Stimulated activated naive CD8-positive, alpha-beta T cell treated with anti-CD3 and anti-CD28 coated beads, Interleukin-15, Interleukin-2, amounts not matched to agents 100 U/mL and 50 U/mL, for 24 hours (primary cell): ENCODE results near the gene MCM9.
A peak's percentile ranks its signal among the peaks of the same experiment; 100 is the strongest.
"Not testable (repeated sequence)": the region's sequence is repeated elsewhere in the genome, so short reads cannot be mapped to it uniquely, and the experiment has no call there.

ENCODE experiments used
- ATAC-seq: fragments of 150-1000 bp; cut with Tn5 transposase; one replicate; pipeline ENCODE4 v1.10.0; 2021
- DNase-seq: peaks from one replicate; pipeline ENCODE4 v3.0.0; 2021

MCM9 gene

DNA sequence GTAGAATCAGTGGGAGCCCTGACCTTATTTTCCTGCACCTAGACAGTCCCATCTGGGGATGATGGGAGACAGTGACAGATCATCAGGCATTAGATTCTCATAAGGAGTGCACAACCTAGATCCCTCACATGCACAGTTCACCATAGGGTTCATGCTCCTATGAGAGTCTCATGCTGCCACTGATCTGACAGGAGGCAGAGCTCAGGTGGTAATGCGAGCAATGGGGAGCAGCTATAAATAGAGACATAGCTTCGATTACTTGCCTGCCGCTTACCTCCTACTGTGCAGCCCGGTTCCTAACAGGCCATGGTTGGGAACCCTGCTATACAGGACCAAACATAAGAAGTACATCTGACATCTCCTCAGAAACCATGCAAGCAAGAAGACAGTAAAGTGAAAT is 72.5 kb downstream of the MCM9 start:
- DNase-seq (no peak), ATAC-seq (no peak)

DNA sequence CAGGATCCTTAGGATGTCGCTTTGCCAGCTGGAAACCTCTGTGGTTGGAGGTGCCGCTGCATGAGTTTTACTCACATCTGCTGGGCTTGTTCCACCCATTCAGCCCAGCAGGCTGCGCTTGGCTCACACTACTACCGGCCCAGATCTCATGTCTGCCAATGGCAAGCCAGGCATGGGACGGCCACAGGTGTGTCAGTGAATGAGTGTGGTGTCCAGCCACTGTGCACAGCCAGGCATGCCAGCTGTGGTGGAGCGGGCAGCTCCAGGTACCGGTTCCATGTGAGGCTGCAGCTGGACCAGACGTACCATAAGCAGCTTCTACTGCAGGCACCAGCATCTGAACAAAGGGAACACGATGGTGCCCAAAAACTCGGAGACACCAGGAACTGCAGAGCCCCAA is 74.1 kb downstream of the MCM9 start:
- DNase-seq (no peak), ATAC-seq (no peak)

DNA sequence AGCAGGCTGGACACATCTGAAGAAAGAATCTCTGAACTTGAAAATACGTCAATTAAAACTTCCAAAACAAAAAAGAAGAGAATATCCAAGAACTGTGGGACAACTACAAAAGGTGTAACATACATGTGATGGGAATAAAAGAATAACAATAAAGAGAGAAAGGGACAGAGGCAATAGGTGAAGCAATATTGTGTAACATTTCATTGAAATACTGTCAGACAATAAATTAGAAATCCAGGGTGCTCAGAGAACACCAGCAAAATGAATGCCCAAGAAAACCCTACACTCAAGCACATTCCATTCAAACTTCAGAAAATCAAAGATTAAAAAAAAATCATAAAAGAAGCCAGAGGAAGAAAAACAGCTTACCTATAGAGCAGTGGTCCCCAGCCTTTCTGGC is 74.6 kb downstream of the MCM9 start:
- no peak for ATAC-seq
- no peak for DNase-seq

DNA sequence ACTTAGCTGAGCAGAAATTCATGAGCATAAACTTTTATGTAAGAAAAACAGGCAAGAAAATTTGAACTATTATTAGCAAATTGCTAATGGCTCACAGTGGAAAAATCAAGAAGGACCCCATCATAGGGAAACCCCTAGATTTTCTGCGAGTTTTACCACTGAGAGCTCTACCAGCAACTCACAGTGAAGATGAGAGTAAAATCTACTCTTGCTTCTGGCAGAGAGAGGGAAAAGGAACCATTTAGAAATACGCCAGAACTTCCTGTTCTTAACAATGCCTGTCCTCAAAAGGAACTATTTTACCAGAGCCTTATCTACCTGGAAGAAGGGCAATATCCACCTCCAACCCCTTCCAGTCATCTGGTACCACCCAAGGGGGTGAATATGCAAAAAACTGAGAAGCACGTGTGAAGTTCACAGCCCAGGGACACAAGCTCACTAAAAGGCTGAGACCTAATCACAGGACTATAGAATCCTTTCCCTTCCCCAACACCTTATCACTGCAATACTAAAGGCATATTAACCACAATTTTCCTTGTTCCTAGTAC is 75.4 kb downstream of the MCM9 start:
- no peak for ATAC-seq
- DNase-seq: no peak

DNA sequence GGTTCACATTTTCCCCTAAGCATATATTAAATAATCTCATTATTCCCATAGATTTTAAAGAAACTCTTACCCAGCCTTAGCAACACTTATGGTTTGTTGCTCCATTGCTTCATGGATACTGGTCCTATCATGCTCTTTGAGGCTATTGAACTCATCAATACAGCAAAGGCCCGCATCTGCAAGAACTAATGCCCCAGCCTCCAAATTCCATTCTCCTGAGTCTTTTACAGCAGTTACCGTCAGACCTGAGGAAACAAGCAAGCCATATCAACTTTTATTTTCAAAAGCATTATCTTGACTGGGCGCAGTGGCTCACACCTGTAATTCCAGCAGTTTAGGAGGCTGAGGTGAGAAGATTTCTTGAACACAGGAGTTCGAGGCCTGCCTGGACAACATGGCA is 78.7 kb downstream of the MCM9 start:
- ATAC-seq (no peak), DNase-seq (no peak)

DNA sequence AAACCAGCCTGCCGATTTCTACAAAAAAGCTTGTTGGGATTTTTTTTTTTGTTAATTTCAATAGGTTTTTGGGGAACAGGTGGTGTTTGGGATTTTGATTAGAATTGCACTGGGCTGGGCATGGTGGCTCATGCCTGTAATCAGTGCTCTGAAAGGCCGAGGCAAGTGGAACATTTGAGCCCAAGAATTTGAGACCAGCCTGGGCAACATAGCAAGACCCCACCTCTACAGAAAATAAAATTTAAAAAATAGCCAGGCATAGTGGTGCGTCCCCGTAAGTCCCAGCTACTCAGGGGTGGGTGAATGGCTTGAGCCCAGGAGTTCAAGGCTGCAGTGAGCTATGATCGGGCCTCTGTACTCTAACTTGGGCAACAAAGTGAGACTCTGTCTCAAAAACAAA is 81.6 kb downstream of the MCM9 start:
- DNase-seq (no peak), ATAC-seq (no peak)

DNA sequence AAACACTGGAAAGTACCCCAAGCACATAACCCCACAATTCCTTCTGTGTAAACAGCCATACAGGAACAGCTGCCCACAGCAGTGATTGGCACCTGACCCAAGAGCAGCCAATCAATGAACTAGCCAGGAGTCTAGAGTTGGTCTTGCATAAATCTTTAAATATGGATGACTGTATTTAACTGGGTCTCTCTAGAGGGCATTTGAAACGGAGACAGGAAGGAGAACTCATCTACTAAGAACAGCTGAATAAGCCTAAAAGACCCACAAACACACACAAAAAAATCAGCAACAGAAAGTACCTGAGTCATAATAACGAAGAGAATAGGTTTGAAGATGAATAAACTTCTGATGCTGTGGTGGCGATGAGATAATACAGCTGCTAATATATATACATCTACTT is 90.0 kb downstream of the MCM9 start:
- DNase-seq (no peak), ATAC-seq (peak; percentile 51)

DNA sequence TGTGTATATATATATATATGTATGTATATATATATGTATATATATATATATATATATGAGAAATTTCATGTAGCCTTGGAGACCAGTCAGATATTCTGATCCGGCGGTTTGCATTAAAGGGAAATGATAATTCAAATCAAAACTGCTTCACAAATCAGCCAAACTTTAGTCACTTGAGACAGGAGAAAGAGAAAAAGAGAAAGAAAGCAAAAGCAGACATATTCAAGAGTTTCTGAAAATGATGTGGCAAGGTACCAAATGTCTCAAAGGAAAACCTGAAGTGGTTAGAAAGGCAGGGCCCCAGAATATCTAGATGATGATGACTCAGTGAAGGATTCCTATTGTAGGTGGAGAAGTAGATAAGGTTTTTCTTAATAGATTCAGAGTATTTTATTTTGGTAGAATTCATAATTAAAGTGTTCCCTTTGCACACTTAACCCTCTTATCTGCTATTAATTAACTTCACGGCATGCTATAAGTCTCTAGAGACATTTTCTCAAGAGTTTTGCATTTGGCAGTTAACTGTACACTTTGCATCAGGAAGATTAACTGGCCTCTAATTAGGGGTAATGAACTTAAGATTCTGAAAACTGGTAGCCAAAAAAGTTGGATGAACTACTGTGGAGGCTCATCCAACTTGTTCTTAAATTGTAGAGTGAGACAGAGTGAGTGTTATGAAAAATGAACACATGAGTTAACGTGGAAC is 91.1 kb downstream of the MCM9 start:
- no peak for DNase-seq
- ATAC-seq: peak; percentile 92

DNA sequence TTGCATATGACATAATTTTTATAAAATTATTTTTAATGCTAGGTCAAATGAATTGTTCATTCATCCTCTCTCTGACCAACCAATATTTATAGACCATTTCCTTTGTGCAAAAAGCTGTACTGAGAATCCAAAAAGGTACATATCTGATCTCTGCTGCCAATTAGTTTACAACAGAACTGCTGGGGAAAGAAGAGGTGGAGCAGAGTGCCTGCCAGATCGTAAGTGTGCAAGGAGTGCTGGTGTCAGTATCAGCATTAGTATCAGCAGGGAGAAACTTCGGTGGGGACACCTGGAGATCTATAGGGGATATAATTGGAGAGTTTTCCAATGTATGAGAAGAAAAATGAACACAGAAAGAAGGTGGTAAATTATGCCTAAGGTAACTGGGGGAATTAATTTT is 104.3 kb downstream of the MCM9 start:
- ATAC-seq (no peak), DNase-seq (no peak)

DNA sequence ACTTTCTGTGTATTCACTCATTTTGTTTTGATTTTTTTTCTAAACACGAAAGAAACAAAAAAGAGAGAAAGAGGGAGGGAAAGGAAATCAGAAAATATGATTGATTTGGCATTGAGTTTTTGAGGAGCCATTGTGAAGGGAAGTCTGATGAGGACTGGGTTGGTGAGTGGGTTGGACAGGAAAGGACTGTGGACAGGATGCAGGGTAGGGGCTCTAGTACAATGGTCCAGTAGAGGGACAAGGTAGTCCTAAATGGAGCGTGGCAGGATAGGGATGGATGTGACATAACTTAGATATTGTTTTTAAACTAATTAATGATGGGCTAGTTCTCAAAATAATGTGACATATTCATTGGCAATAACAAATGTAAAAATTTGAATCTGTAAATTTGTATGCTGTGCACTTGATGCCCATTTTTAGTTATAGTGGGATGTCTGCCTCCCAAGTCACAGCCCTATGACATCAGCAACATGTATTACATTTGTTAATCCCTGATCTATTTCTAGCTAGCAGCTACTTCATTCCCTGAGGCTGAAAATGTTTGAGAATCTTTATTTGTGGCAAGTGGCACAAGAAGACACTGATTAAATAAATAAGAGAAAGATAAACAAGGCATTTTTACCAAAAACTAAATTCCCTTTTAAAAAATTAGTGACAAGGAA is 105.0 kb downstream of the MCM9 start:
- no peak for ATAC-seq
- no peak for DNase-seq

DNA sequence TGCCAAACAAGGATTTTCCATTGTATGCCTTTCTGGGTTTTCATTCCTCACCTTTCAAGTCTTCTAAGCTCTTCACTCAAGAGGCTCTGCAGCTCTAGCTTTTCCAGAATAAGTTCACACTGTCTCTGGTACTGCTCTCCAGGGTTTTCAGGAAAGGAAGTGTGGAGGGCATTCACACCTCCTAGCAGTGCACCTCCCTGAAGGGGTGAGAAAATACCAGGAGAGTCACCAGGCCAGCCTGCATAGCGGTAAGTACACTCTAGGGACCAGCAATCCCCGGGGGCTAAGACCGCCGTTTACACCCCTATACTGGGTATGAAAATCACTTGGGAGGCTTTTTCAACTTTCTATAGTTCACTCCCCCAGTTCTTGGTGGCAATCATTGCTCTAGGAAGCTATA is 108.9 kb downstream of the MCM9 start:
- no peak for ATAC-seq

DNA sequence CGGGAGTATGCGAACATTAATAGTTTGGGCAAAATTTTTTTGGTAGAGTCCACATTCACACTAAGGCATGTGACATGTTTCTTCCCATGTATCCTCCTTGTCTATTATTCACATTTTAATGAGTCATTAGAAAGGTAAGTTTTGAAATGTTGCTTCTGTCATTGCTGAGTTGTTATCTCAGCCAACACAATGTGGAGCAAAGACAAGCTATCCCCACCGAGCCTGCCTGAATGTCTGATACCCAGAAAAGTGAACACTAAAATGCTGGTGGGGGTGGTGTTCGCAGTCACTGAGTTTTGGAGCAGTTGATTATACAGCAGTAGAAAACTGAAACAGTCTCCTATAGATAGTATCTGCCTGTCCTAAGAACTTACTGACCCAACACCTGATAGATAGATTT is 109.3 kb downstream of the MCM9 start:
- ATAC-seq: no peak
- no peak for DNase-seq

More for the DNA sequence above, 108.9 kb downstream of the MCM9 start:
- no peak for DNase-seq

DNA sequence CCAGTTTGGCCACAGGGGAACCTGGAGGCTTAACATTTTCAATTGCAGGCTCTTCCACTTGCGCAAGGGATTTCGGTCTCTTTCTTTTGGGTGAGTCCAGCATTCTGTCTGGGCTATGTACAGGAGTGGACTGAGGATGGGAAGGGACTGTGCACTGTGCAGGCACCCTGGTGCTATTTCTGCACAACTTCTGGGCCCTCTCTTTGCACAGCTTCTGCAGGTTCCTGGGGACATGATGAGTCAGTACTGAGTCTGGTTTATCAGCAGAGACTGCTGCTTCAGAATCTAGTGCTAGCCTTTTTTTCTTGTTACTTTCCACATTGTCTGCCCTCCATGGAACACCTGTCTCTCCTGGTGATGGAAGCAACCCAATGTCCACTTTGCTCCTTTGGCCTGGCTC is 119.5 kb downstream of the MCM9 start:
- no peak for ATAC-seq
- no peak for DNase-seq

DNA sequence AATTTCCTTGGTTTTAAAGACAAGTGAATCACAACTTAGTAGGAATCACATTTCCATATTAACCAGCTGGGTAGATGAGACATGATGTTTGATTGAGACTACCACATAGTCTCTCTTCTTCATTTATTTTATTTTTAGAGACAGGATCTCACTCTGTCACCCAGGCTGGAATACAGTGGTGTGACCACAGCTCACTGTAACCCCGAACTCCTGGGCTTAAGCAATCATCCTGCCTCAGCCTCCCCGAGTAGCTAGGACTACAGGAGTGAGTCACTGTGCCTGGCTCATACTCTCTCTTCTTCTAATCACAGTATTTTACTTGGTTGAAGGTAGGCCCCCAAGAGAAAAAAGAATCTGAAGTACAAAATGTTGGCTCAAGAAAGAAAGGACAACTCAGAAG is 121.2 kb downstream of the MCM9 start:
- DNase-seq (peak; percentile 33), ATAC-seq (peak; percentile 62)

DNA sequence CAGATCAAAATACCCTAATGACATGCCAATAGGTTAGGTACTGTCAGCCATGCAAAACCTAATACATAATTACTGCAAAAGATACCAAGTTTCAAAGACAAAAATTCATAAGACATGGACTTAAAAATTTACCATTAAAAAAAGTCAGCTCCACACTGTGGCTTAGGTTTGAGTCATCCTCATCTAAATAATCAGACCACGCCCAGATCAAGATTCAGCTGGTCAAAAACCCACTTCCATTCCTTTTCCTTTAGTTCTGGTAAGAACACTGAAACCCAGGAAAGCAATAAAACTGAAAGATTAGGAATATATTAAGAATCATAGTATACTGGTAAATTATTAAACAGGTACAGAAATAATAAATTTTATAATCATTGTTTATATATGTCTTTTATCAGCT is 122.0 kb downstream of the MCM9 start:
- ATAC-seq: no peak

DNA sequence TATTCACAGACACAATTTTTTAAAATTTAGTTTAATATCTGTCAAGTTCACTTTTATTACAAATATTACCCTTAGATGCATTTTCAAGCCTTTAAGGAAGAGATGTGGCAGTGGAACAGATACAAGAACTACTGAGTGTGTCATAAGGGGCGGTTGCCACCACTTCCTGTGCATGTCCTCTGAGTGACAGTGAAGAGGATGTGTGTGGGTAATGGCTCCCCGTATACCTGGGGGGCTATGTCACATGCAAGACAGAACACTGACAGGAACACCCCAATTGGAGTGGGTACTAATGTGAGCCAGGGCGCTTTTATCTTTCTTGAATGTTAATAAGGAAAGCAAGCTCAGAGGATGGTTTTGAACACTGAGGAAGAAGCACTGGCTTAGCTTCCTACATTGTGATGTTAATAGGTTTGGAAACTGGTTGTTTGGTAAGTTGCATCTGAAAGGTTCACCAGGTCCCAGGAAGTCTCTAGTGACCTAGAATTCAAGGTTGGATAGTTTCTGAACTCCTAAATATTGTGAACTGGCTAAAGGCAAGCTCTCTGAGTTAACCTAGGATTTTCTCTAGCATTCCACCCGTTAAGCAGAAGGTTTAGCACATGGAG is 124.4 kb downstream of the MCM9 start:
- ATAC-seq (peak; percentile 95), DNase-seq (peak; percentile 63)

More for the DNA sequence above, 122.0 kb downstream of the MCM9 start:
- DNase-seq: no peak

DNA sequence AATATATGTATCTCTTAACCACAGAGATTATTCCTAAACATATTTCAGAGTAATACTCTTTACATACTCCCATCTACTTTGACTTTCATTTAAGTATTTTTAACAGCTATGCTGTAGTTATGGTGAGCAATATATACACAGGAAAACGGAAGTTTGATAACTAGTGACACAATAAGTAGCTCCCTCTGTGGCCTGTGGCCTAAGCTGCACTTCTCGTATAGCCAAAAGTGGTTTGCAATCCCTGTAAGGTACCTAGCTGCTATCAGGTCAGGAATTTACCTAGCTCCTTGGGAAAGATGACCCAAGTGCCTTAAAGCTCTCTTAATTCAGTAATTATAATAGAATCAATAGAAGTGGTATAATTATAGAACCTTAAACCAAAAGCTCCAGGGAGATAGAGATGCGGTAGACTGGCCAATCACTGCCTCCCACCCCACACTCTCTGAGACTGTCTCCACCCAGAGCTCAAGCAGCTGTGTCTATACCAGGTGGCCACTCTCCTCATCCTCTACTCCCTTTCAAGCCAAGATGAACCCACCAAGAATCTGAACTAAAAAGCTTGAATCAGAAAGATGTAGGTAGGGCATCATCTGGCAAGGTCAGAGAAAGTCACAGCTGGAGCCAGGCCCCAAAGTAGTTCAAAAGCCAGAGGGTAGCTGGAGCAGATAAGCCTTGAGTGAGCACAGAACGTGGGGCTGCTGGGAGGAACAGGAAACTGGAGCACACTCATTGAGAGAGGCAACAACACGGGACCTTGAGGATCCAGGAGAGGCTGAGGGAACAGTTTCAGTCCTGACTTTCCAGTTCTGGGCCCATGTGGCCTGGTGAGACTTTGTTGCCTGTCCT is 125.9 kb downstream of the MCM9 start:
- ATAC-seq (peak; percentile 50), DNase-seq (peak; percentile 14)

DNA sequence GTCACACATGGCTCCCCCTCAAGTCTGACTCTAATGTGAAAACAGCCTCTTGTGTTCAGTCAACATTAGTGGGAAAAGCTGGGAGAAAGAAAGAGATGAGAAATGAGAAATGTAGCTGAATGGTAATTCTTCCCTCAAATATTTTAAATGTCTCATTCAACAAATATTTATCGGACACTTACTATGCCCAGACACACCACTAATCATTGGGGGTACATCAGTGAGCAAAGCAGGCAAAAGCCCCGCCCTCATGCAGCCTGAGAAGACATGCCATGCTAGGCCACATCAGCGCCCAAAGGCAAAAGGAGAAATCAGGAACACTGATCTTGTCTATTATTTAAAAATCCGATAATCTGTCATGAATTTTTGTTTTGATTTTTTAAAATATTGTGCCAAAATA is 130.9 kb downstream of the MCM9 start:
- DNase-seq: no peak
- ATAC-seq: no peak

DNA sequence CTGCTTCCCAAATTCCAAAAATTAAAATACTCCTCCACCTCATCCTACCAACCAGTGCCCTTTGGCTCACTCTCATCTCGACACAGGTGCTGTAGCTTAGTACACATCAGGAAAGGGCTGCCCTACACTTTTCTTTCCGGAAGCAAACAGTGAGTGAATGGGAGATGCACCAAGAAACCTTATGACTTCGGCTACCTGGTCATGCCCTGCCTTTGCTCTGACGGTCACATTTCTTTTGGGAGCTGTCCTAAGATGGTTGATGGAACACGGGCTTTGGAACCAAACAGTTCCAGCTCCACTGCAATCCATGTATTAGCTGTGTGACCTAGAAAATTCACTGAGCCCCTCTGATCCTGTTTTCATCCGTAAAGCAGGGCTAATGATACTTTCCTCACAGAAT is 133.7 kb downstream of the MCM9 start:
- no peak for ATAC-seq
- no peak for DNase-seq

DNA sequence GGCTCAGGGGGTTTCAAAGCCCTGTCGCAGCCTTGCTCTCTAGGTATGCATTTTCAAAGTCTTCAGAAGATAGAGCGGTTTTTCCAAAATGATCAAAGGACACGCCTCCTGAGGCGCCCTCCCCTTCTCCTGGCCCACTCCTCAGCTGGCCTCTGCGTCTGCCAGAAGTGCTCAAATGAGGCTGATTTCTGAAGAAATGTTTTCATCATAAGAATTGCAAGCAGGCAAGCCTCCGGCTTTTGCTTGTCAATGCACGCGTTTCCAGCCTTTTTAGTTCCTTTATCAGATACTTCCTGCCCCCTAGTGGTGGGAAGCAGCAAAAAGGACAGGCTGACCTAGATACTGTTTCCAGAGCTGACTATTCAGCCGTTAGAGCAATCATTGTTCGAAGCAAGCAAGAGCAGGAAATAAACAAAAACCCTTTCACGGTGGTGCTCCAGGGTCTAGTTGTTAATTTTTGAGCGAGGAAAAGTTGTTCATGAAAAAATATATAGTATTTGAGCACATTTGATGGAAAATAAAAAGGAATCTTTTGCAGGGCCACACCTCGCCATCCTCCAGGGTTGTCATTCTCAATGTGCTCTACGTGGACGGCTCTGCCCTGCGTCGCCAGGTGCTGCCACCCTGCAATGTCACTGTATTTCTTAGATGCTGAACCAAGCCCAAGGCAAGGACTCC is 134.4 kb downstream of the MCM9 start:
- peak; percentile 83 for DNase-seq
- peak; percentile 93 for ATAC-seq

DNA sequence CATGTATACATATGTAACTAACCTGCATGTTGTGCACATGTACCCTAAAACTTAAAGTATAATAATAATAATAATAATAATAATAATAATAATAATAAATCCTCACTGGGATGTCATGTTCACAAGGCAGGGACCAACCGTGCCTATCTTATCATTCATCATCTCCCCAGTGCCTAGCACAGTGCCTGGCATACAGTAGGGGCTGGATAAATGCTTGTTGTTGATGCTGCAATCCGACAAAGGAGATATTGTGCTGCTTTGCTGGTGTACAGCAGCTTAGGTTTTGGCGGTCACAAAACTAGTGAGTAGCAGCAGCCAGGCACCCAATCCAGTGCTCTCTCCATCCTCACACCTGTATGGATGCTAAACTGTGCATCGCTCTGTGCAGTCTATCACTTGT is 135.1 kb downstream of the MCM9 start:
- DNase-seq: no peak
- ATAC-seq: no peak

DNA sequence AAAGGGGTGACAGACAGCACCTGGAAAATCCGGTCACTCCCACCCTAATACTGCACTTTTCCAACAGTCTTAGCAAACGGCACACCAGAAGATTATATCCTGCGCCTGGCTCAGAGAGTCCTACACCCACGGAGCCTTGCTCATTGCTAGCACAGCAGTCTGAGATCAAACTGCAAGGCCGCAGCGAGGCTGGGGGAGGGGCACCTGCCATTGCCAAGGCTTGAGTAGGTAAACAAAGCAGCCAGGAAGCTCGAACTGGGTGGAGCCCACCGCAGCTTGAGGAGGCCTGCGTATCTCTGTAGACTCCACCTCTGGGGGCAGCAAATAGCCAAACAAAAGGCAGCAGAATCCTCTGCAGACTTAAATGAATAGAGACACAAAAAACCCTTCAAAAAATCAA is 138.4 kb downstream of the MCM9 start:
- ATAC-seq: not testable (repeated sequence)
- DNase-seq: peak; percentile 72
